ENCODE data around the gene ENSA.
"Not testable (repeated sequence)": the region's sequence is repeated elsewhere in the genome, so short reads cannot be mapped to it uniquely, and the experiment has no call there.

The ENSA gene

DNA sequence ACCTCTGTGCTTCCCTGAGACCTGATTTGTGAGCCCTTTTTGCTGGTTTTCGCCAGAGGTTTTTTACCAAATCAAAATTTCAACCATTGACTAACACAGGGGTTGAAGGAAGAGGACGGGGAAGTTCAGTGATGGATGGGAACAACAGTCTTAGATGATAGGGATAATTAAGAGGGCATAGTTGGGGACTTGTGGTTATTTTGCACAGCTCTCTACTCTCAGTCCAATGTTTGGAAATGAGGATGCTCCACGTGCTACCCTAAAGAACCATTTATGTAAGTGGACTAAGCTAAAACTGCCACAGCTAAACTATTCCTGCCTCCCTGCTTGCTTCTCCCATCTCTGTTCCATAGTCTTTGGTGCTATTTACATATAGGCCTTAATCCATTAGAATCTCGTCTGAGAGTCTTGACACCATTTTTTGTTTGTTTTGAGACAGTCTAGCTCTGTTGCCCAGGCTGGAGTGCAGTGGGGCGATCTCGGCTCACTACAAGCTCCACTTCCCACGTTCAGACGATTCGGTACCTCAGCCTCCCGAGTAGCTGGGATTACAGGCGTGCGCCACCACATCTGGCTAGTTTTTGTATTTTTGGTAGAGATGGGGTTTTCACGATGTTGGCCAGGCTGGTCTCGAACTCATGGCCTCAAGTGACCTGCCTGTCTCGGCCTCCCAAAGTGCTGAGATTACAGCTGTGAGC lies 49.3 kb downstream of the ENSA start:
- DNase-seq = no peak

DNA sequence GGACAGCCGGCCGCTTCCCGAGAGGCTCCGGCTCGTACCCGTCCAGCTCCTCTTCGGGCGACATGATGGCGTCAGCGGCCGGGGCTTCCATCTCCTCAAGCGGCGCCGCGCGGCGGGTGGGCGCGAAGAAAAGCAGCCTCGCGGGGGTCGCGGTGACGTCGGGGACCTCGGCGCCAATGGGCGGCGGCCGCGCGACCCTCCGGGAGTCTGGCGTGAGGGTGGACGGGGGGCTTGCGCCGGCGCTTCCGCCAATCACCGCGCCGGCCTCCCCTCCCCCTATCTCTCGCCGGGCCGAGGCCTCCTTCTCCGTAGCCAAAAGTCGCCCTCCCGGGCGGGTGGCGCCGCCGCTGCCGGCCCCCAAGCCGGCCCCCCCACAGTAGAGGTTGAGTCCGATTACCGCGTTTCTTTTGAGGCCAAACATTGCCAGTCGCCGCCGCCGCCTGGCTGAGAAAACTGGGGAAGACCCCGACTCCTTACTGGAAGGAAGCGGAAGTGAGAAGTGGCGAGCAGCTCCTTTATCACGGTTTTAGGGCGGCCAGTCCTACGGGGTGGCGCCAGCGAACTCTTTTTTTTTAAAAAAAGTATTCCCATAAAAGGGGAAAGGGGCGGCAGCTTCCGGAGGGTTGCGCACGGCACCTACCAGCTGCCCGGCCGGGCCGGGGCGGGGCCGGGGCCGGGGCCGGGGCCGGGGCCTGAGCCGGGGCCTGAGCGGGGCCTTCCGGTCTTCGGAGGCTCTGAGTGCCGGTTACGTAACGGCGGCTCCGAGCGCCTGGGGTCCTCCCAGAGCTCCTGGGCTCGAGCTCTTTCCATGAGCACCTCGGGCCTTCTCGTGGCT lies 50.1 kb downstream of the ENSA start, which contains the start of gene MCL1:
Gene MCL1, minus strand, starts transcription at position 501 of the 835 bp plus-strand sequence. Its CDS starts 80 bp downstream, at position 421.
- DNase-seq = peak; percentile 98

DNA sequence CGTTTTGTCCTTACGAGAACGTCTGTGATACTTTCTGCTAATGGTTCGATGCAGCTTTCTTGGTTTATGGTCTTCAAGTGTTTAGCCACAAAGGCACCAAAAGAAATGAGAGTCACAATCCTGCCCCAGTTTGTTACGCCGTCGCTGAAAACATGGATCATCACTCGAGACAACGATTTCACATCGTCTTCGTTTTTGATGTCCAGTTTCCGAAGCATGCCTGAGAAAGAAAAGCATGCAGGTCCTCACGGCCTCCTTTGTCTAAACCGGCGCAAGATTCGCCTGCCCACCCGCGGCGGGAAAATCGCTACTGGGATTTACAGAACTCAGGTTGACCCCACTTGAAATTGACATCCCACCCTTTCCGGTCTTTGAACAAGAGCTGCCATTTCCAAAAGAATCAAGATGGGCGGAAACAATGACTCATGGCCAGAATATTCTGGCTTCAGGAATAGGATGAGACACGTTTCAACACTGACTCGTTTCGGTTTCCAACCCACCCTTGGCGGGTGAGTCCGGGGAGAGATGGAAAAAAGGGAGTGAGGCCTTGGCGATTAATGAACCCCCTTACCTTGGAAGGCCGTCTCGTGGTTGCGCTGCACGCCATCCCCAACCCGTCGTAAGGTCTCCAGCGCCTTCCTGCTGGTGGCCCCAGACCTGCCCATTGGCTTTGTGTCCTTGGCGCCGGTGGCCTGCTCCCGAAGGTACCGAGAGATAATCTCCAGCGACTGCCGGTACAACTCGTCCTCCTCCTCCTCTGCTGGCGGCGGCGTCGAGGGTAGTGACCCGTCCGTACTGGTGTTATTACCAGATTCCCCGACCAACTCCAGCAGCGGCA lies 50.9 kb downstream of the ENSA start:
- peak; percentile 51 for DNase-seq

DNA sequence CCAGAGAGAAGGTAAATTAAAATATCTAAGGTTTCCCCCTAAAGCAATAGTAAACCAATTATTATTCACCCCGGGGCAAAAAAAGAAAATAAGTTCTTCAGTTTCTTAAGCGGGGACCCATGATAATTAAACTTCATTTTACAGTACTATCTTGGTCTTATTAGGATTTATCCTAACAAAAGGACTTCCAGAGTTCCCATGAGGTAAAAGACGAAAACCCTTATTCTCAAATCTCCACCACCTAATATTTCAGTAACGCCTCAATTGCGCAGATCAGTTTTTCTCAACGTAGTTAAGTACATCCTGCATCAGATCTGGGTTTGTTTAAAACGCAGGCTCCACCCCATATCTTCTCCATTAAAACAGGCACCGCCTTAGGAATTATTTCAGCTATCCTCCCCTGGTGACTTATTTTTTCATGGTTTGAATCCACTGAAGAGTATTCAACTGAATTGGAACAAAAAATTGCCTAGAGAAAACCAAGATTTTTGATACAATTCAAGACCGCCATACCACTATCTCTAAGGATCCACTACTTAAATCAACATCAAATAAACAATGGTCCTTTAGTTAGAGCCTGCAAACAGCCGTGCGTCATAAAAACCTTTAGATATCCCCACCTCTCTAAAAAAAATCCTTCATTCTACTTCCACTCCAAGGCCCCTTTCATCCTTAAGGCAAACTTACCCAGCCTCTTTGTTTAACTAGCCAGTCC lies 51.7 kb downstream of the ENSA start:
- no peak for DNase-seq

DNA sequence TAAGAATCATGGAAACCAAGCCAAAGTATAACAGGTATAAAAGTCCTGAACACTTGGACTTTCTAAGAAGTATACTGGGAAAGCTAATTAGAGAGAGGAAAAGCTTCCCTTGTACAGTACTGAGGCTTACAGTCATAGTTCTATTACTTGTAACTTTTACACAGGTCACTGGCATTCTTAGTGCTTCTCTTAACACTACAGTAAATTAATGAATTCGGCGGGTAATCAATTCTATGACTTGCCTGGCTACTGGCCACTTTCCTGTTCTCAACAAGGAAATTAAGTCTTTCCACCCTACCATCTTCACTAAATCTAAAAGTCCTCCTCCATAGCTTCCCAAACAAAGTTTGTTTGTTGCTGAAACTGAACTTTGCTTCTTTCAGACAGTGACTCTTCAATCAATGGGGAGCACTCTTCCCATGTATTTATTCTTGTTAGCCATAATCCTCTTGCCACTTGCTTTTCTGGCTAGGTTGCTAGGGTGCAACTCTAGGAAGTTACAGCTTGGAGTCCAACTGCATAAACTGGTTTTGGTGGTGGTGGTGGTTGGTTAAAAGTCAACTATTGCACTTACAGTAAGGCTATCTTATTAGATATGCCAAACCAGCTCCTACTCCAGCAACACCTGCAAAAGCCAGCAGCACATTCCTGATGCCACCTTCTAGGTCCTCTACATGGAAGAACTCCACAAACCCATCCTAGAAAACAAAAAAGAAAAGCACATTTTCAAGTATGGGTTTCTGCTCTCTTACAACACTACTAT lies 52.4 kb downstream of the ENSA start:
- no peak for DNase-seq

DNA sequence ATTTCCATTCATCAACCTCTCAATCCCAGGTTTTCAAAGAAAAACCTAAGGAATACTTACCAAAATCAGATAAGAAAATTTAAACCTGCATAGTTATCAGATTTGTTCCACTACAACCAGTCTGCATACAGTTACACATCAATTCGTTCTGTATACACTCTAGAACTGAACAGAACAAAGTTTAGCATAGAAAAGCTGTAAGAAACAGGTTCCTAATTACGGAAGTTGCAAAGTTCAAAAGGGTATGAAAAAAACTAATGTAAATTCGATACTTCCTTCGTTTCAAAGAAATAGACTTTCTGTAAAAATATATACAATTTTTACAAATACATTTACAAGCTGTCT lies 53.1 kb downstream of the ENSA start:
- DNase-seq = no peak

DNA sequence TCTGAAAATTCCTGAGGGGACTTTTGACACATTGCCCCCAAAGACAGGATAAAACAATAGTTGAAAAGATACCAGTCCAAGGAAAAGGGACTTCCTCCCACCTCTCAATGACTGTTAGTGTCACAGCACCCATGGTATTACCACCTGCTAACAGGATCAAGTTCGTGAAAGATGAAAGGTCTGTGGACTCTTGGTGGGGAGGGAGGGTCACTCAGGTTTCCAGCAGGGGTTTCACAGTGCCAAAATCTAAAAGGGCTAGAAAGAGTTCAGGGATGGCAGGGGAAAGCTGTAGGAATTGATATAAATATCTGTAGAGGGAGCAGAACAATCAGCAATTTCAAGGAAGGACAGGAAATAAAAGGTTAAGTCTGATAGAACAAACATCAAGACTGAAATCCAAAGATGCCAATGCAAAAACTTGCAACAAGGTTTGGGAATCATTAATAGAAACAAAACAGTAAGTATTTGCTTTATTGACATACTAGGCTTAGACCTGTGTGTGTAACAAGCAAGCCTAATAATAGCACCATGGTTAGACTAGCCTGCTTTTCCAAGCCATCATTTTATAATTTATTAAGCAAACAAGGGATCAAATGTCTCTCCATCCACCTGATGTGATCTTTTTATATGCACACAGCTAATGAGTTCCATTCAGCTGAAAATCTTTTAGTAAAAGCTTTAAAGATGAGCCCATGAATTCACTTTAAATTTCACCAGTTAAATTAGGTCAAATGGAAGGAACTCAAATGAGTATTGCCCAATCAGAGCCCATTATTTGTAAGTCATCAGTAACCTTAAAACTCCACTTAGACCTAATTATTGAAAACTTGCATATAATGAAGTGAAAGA lies 53.7 kb downstream of the ENSA start:
- DNase-seq = no peak

DNA sequence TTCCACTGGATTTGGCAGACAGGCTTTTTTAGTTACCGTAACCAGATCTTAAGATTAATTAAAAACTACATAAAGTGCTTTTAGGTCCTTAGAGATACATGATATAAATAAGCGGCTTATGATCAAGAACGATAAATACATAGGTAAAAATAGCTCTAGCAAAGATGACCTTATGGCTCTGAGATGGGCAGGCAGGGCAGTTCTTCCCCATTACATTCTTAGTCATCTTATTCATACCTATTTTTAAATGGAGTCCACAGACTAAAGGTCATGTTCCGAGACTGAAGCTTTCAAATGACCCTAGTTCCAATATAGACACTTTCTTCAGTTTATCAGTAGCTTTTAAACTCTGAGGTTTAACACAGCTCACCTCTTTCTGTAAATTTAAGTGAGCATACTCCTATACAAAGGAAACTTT lies 54.3 kb downstream of the ENSA start:
- no peak for DNase-seq

DNA sequence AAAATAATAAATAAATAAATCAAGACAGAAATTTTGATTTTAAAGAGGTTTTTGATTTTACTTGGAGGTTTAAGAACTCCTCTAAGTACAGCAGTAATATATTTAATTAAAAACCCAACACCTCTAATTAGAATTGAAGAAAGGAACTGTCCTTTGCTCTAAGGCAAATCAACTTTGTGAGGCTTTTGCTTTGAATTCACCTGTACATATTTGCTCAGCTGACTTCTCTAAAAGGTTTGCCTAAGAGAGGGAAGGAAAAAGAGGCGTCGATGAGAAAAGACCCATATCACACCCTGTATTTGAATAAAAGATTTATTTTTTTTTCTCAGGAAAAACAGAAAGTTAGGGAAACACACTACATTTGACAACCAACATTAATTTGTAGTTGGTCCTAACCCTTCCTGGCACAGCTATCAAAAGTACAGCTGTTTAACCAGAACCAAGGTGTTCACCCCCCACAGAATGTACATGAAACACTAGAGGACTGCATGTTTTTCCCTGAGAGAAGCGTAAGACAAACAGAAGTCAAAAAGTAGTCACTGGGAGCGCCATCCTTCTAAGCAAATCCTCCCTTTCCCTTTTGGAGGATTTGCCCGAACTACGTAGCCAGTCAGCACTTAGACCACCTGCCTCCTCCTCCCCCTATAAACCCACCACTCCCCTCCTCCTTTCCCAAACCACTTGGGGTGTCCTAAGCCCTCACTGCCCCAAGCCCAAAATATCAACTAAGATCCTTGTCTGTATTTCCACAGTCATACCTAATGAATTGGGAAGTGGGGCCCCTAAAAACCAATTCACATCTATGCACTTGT lies 54.9 kb downstream of the ENSA start:
- no peak for DNase-seq

DNA sequence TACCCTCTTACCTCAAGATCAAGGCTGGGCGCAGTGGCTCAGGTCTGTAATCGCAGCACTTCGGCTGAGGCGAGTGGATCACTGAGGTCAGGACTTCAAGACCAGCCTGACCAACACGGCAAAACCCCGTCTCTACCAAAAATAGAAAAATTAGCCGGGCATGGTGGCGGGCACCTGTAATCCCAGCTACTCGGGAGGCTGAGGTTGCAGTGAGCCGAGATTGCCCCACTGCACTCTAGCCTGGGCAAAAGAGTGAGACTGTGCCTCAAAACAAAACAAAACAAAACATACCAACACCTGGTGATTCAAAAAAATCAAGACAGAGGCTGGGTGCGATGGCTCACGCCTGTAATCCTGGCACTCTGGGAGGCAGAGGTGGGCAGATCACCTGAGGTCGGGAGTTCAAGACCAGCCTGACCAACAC lies 55.8 kb downstream of the ENSA start:
- not testable (repeated sequence) for DNase-seq

DNA sequence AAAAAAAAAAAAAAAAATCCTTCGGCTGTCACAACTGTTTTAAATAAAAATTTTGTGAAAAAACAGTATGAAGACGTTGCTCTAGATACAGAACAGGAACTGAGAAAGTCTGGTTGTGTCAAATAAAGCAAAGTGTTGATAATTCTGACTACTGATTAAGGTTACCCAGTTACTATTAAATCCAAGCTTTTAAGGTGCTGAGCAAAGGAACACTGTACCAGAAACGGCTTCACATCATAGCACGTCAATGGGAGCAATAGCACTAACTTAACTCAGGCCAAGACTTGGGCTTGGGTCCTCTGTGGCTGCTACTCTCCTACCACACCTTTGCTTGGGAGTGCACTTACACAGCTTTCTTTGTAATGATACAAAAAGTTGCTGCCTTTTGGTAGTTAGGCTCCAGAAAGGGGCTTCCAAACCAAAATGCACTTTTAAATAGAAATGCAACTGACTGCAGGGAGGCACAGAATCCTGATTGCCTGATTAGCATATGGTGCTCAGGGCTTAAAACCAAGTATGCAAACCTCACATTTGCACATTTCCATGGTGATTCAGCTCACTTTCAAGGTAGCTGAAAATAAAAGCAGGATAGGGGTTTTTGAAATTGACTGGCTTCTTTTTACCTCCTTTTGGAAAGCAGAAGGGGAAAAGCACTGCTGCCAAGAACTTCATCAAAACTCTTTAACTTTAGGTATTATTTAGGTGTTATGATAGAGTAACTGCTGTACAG lies 56.3 kb downstream of the ENSA start:
- DNase-seq = no peak

Data from NCI-H2081 treated with DMSO at 0.1 percent for 48 hours (cell line).